ENCODE measurements around the gene AK8.
A peak's percentile ranks its signal among the peaks of the same experiment; 100 is the strongest.

Gene AK8

DNA sequence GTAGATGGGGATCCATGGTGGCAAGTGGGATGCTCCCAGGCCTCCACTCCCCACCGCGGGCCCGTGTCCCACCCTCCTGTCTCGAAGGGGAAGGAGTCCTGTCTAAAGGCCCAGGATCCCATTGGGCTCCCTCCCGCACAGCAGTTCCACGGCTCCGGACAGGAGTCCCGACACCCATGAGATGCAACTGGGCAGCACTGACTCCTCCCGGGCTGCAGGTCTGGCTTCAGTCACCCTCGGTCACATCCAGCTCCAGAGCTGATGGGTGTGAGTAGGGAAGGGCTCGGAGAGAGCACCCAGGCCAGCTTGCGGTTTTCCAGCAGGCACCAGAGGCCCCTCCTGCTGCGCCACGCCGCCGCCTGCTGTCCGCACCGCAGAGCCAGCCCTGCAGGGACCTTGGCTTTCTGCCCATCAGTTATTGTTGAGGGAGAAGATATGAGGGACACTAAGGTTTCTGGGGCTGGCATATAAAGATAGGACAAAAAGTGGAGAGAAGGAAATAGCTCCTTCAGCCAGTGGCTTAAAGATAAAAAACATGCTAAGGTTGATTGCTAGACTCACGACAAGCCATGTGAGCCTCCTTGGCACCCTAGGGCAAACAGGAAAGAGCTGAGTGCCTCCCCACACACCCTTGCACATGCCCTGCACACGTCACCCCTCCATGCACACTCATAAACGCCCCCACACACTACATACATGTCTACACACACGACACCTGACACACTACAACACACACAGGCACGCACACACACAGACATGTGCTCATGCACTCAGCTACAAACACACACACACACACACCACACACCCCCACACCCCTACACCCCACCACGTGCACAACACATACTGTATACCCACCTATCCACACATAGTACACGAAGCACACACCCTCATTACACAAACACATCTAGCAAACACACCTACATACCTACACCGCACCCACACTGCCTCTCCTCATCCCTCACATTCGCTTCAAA lies 79.0 kb downstream of the AK8 start:
- H3K23ac ChIP-seq (ENCODE audit: low read length in 2 of 2), result peak overlapping the region in 1 of 2 experiments; percentile 30

DNA sequence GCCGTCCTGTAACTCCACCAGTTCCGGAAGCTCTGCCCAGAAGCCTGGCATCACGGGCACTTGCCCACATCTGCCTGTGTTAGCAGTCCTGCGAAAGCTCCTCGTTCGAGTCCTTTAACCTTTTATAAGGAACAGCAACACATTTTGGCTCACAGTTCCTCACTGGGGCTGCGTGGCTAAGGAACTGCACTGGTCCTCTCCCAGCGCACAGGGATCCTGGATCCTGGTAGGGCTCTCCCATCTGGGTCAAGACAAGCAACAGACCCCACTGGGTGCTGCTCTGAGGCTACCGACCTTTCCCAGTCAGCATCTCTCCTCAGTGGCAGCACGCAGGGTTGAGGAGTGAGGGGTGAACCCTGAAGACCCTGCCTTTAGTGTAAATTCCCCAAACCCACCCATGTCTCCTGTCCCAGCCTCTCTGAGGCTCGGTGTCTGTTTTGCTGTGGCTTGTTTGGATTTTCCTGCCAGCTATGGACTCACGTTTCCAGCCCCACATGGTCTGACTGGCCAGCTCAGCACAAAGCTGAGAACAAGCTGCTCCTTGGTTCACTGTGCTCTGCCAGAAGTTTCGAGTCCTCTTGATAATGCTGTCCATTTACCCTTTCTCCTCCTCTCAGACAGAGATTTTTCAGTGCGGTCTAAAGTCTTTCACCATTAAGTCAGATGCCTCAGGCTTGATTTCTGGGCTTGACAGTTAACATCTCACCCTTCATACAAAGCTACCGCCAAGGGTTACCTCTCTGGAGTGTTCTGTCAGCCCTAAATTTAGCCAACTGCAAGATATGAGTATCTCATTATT lies 80.0 kb downstream of the AK8 start:
- Histone ChIP-seq H3K79me1 (replicated peaks; ENCODE audit: low read length, poor library complexity, severe bottlenecking) (no peaks in the 10 kb centered on the region), H3K36me3 (ENCODE audit: control insufficient read depth in 1 of 2, insufficient read depth in 2 of 2, low read depth in 1 of 2, low read length in 2 of 2) (no peaks in the 10 kb centered on the region), H3K9me3 (ENCODE audit: control insufficient read depth, low read length) (no peaks in the 10 kb centered on the region), H3K18ac (ENCODE audit: low read depth in 1 of 2, low read length in 2 of 2) (no peak overlapping the region), H2BK15ac (ENCODE audit: low read depth, poor library complexity, severe bottlenecking) (no peak overlapping the region), H2AFZ (ENCODE audit: low read depth, low read length) (no peak overlapping the region), H3K14ac (ENCODE audit: low read length in 2 of 2) (no peak overlapping the region), H2BK12ac (ENCODE audit: low read length in 2 of 2) (no peak overlapping the region), H3K23ac (ENCODE audit: low read length in 2 of 2) (no peak overlapping the region), H3K27ac (ENCODE audit: low read length, poor library complexity, severe bottlenecking) (no peak overlapping the region), H3K27me3 (ENCODE audit: control insufficient read depth in 1 of 2, insufficient read depth in 1 of 2, low read length in 2 of 2) (peaks cover 46 to 65% of the 10 kb centered on the region in 2 experiments), H3K9ac (ENCODE audit: low read length) (peak overlapping the region; percentile 53), H2BK5ac (ENCODE audit: low read depth, low read length, poor library complexity, severe bottlenecking) (no peak overlapping the region), H3K4ac (ENCODE audit: low read depth in 1 of 2, low read length in 2 of 2) (no peak overlapping the region), H4K8ac (ENCODE audit: low read length) (no peak overlapping the region), H2BK120ac (ENCODE audit: low read depth, low read length) (no peak overlapping the region), H4K91ac (ENCODE audit: low read length) (no peak overlapping the region), H3K4me2 (ENCODE audit: low read length, poor library complexity, severe bottlenecking) (no peak overlapping the region), H2AK5ac (ENCODE audit: low read length, severe bottlenecking) (no peak overlapping the region), H3K4me1 (ENCODE audit: control insufficient read depth, insufficient read depth, low read depth, low read length) (peaks cover 2% of the 10 kb centered on the region), H3K4me3 (ENCODE audit: insufficient read depth in 1 of 2, low read depth in 1 of 2, low read length in 2 of 2) (no peak overlapping the region)
- no peak for DNase-seq
- WGBS, result 86% methylated on average over 15 of the region's 15 CpGs

More for the DNA sequence above, 79.0 kb downstream of the AK8 start:
- no peak overlapping the region for H4K8ac ChIP-seq (ENCODE audit: low read length)
- no peak overlapping the region for H3K9ac ChIP-seq (ENCODE audit: low read length)
- H2AFZ ChIP-seq (ENCODE audit: low read depth, low read length), result no peak overlapping the region
- H2BK12ac ChIP-seq (ENCODE audit: low read length in 2 of 2), result no peak overlapping the region
- peak; percentile 7 for DNase-seq
- no peaks in the 10 kb centered on the region for H3K9me3 ChIP-seq (ENCODE audit: control insufficient read depth, low read length)
- H2BK120ac ChIP-seq (ENCODE audit: low read depth, low read length), result no peak overlapping the region
- no peak overlapping the region for H3K4me2 ChIP-seq (ENCODE audit: low read length, poor library complexity, severe bottlenecking)
- peaks cover 2% of the 10 kb centered on the region for H3K4me1 ChIP-seq (ENCODE audit: control insufficient read depth, insufficient read depth, low read depth, low read length)
- H2BK5ac ChIP-seq (ENCODE audit: low read depth, low read length, poor library complexity, severe bottlenecking), result no peak overlapping the region
- no peak overlapping the region for H3K27ac ChIP-seq (ENCODE audit: low read length, poor library complexity, severe bottlenecking)
- no peak overlapping the region for H2AK5ac ChIP-seq (ENCODE audit: low read length, severe bottlenecking)
- H3K18ac ChIP-seq (ENCODE audit: low read depth in 1 of 2, low read length in 2 of 2), result no peak overlapping the region
- 84% methylated on average over 27 of the region's 27 CpGs for WGBS
- no peak overlapping the region for H4K91ac ChIP-seq (ENCODE audit: low read length)
- no peak overlapping the region for H2BK15ac ChIP-seq (ENCODE audit: low read depth, poor library complexity, severe bottlenecking)
- peaks cover 39 to 60% of the 10 kb centered on the region in 2 experiments for H3K27me3 ChIP-seq (ENCODE audit: control insufficient read depth in 1 of 2, insufficient read depth in 1 of 2, low read length in 2 of 2)
- peak overlapping the region in 1 of 2 experiments; percentile 72 for H3K14ac ChIP-seq (ENCODE audit: low read length in 2 of 2)
- H3K4ac ChIP-seq (ENCODE audit: low read depth in 1 of 2, low read length in 2 of 2), result no peak overlapping the region
- H3K36me3 ChIP-seq (ENCODE audit: control insufficient read depth in 1 of 2, insufficient read depth in 2 of 2, low read depth in 1 of 2, low read length in 2 of 2), result no peaks in the 10 kb centered on the region
- no peak overlapping the region for H3K4me3 ChIP-seq (ENCODE audit: insufficient read depth in 1 of 2, low read depth in 1 of 2, low read length in 2 of 2)
- H3K79me1 ChIP-seq (replicated peaks; ENCODE audit: low read length, poor library complexity, severe bottlenecking), result no peaks in the 10 kb centered on the region

- H2BK120ac ChIP-seq (ENCODE audit: low read depth, low read length), result no peak overlapping the region
- H4K91ac ChIP-seq (ENCODE audit: low read length), result no peak overlapping the region
- no peak overlapping the region for H3K27ac ChIP-seq (ENCODE audit: low read length, poor library complexity, severe bottlenecking)
- H3K23ac ChIP-seq (ENCODE audit: low read length in 2 of 2), result no peak overlapping the region
- no peak overlapping the region for H3K4ac ChIP-seq (ENCODE audit: low read depth in 1 of 2, low read length in 2 of 2)
- peaks cover 4% of the 10 kb centered on the region for H3K9me3 ChIP-seq (ENCODE audit: control insufficient read depth, low read length)
- H4K8ac ChIP-seq (ENCODE audit: low read length), result no peak overlapping the region
- H3K4me2 ChIP-seq (ENCODE audit: low read length, poor library complexity, severe bottlenecking), result no peak overlapping the region
- no peak overlapping the region for H3K14ac ChIP-seq (ENCODE audit: low read length in 2 of 2)
- no peak overlapping the region for H3K4me3 ChIP-seq (ENCODE audit: insufficient read depth in 1 of 2, low read depth in 1 of 2, low read length in 2 of 2)
- no peak overlapping the region for H3K9ac ChIP-seq (ENCODE audit: low read length)
- no peak overlapping the region for H2BK5ac ChIP-seq (ENCODE audit: low read depth, low read length, poor library complexity, severe bottlenecking)
- no peak overlapping the region for H2BK12ac ChIP-seq (ENCODE audit: low read length in 2 of 2)
- no peak overlapping the region for H3K18ac ChIP-seq (ENCODE audit: low read depth in 1 of 2, low read length in 2 of 2)
- H3K27me3 ChIP-seq (ENCODE audit: control insufficient read depth in 1 of 2, insufficient read depth in 1 of 2, low read length in 2 of 2), result peaks cover 45 to 61% of the 10 kb centered on the region in 2 experiments
- no peak overlapping the region for H2BK15ac ChIP-seq (ENCODE audit: low read depth, poor library complexity, severe bottlenecking)
- no peaks in the 10 kb centered on the region for H3K79me1 ChIP-seq (replicated peaks; ENCODE audit: low read length, poor library complexity, severe bottlenecking)
- 88% methylated on average over 14 of the region's 16 CpGs for WGBS
- no peak for DNase-seq
- H2AFZ ChIP-seq (ENCODE audit: low read depth, low read length), result no peak overlapping the region
- peaks cover 2% of the 10 kb centered on the region for H3K4me1 ChIP-seq (ENCODE audit: control insufficient read depth, insufficient read depth, low read depth, low read length)
- H3K36me3 ChIP-seq (ENCODE audit: control insufficient read depth in 1 of 2, insufficient read depth in 2 of 2, low read depth in 1 of 2, low read length in 2 of 2), result no peaks in the 10 kb centered on the region
- H2AK5ac ChIP-seq (ENCODE audit: low read length, severe bottlenecking), result no peak overlapping the region
Observed at GRCh38 chr9:132795511-132796303, 82.4 kb downstream of the AK8 start.
